Activated B cell treated with CpG ODN at 0.5 μM for 24 hours (primary cell): ENCODE results near the gene YPEL1. TPM values are rescaled to one million over a fixed set of nuclear protein-coding genes. Genes with fewer than 3 reads are reported as not detected.

Experiments
- ATAC-seq: fragments of 200-7000 bp; cut with Tn5 transposase; one replicate; pipeline ENCODE4 v1.10.0; 2021; ENCODE audit warnings: low read depth, mild to moderate bottlenecking, moderate library complexity
- CTCF ChIA-PET: fragments of 350-600 bp; sonication (Branson Sonifier 250); formaldehyde crosslinking; loops from one replicate; lab custom pipeline; 2021; ENCODE audit warnings: antibody characterized with exemption; lab: Charles Lee
- POLR2A ChIA-PET: fragments of 350-600 bp; sonication (Branson Sonifier 250); formaldehyde crosslinking; loops from one replicate; lab custom pipeline; 2021; ENCODE audit warnings: antibody characterized with exemption; lab: Charles Lee
- DNase-seq: peaks from one replicate; pipeline ENCODE4 v3.0.0; 2022
- H3K27ac Mint-ChIP-seq: one replicate; pipeline ENCODE4 v1.8.0; 2020; ENCODE audit warnings: mixed read lengths
- H3K27me3 Mint-ChIP-seq: one replicate; pipeline ENCODE4 v1.8.0; 2021; ENCODE audit warnings: mixed read lengths
- H3K36me3 Mint-ChIP-seq: one replicate; pipeline ENCODE4 v1.8.0; 2021; ENCODE audit warnings: low read depth, mixed read lengths
- H3K4me1 Mint-ChIP-seq: one replicate; pipeline ENCODE4 v1.8.0; 2021; ENCODE audit warnings: mixed read lengths
- H3K4me3 Mint-ChIP-seq: one replicate; pipeline ENCODE4 v1.8.0; 2020; ENCODE audit warnings: mild to moderate bottlenecking, mixed read lengths
- H3K9me3 Mint-ChIP-seq: one replicate; pipeline ENCODE4 v1.8.0; 2020; ENCODE audit warnings: mixed read lengths
- intact Hi-C: fragments of 100-400 bp; cut with micrococcal nuclease; formaldehyde crosslinking; loops from one replicate; pipeline ENCODE4 v1.15.1; 2024
- total RNA-seq: library from RNA; stranded (reverse); gene quantifications from 2 replicates; pipeline ENCODE4 v1.2.3, GENCODE V29; 2022
- TF ChIP-seq, protein P1 (sequence below): fragments of 200-600 bp; IDR thresholded peaks from one replicate; pipeline ENCODE4 v1.8.0; 2022; ENCODE audit warnings: antibody characterized with exemption, mild to moderate bottlenecking

Gene YPEL1
- total RNA-seq, 1 donor from 2014 or later = 4.1 TPM

- Mint-ChIP-seq H3K9me3 (no peaks in the 10 kb centered on the region), H3K27ac (no peak overlapping the region), H3K4me3 (no peak overlapping the region), H3K4me1 (no peaks in the 10 kb centered on the region), H3K27me3 (no peaks in the 10 kb centered on the region), H3K36me3 (peaks cover 71% of the 10 kb centered on the region)
- no peak for DNase-seq
- POLR2A ChIA-PET = no interaction called here
- TF ChIP-seq, protein P1, sequence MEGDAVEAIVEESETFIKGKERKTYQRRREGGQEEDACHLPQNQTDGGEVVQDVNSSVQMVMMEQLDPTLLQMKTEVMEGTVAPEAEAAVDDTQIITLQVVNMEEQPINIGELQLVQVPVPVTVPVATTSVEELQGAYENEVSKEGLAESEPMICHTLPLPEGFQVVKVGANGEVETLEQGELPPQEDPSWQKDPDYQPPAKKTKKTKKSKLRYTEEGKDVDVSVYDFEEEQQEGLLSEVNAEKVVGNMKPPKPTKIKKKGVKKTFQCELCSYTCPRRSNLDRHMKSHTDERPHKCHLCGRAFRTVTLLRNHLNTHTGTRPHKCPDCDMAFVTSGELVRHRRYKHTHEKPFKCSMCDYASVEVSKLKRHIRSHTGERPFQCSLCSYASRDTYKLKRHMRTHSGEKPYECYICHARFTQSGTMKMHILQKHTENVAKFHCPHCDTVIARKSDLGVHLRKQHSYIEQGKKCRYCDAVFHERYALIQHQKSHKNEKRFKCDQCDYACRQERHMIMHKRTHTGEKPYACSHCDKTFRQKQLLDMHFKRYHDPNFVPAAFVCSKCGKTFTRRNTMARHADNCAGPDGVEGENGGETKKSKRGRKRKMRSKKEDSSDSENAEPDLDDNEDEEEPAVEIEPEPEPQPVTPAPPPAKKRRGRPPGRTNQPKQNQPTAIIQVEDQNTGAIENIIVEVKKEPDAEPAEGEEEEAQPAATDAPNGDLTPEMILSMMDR = no peak
- intact Hi-C loops = no loop called here
- CTCF ChIA-PET = no interaction called here
- ATAC-seq = no peak
Observed at GRCh38 chr22:21700822-21701221, 34.8 kb downstream of the YPEL1 start.

- ChIA-PET POLR2A (no interaction called here), CTCF (no interaction called here)
- Mint-ChIP-seq H3K4me3 (no peak overlapping the region), H3K27me3 (no peaks in the 10 kb centered on the region), H3K4me1 (no peaks in the 10 kb centered on the region), H3K27ac (no peak overlapping the region), H3K36me3 (peaks cover 83% of the 10 kb centered on the region), H3K9me3 (no peaks in the 10 kb centered on the region)
- DNase-seq = no peak
- TF ChIP-seq, protein P1 = no peak
- ATAC-seq = no peak
- intact Hi-C loops = no loop called here
Observed at GRCh38 chr22:21699643-21700042, 36.0 kb downstream of the YPEL1 start.

GRCh38 chr22:21698430-21699329, 36.9 kb downstream of the YPEL1 start:
- intact Hi-C loops = no loop called here
- Mint-ChIP-seq H3K4me3 (no peak overlapping the region), H3K9me3 (no peaks in the 10 kb centered on the region), H3K4me1 (no peaks in the 10 kb centered on the region), H3K27me3 (no peaks in the 10 kb centered on the region), H3K36me3 (peaks cover 86% of the 10 kb centered on the region), H3K27ac (no peak overlapping the region)
- ATAC-seq = no peak
- TF ChIP-seq, protein P1 = no peak
- ChIA-PET POLR2A (interaction anchor here (0.7 kb wide), 1 partner anchor 56 kb away, joined by 3 read pairs; no protein-coding TSS in a partner anchor), CTCF (no interaction called here)
- DNase-seq = no peak

DNA sequence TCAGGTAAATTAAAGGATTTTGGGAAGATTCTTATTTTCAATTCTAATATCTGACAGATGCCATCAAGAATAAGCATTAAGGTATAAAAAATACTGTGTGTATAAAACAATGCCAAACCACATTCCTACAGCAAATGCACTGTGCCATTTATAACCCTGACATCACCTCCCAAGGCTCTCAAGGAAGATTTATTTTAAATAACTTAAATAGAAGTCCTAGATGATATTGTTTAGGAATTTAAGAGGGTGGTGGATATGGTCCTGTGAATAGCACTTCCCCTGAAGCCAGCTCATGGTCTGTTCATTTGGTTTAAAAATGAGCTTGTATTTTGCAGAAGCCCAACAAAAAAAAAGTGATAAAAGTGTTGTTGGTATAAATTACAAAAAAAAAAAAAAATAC, 37.7 kb downstream of the YPEL1 start:
- no peaks in the 10 kb centered on the region for H3K27me3 Mint-ChIP-seq
- peaks cover 89% of the 10 kb centered on the region for H3K36me3 Mint-ChIP-seq
- no peaks in the 10 kb centered on the region for H3K4me1 Mint-ChIP-seq
- ChIA-PET POLR2A (interaction anchor here (0.7 kb wide), 1 partner anchor 55 kb away, joined by 3 read pairs; no protein-coding TSS in a partner anchor), CTCF (no interaction called here)
- ATAC-seq (no peak), DNase-seq (no peak)
- intact Hi-C loops = no loop called here
- TF ChIP-seq, protein P1 = no peak
- H3K4me3 Mint-ChIP-seq = no peak overlapping the region
- no peaks in the 10 kb centered on the region for H3K9me3 Mint-ChIP-seq
- no peak overlapping the region for H3K27ac Mint-ChIP-seq

- Mint-ChIP-seq H3K4me3 (no peak overlapping the region), H3K36me3 (peaks cover 86% of the 10 kb centered on the region), H3K4me1 (no peaks in the 10 kb centered on the region), H3K9me3 (no peaks in the 10 kb centered on the region), H3K27me3 (no peaks in the 10 kb centered on the region), H3K27ac (no peak overlapping the region)
- ATAC-seq (no peak), DNase-seq (no peak)
- TF ChIP-seq, protein P1 = no peak
- ChIA-PET CTCF (no interaction called here), POLR2A (no interaction called here)
- intact Hi-C loops = no loop called here
Observed at GRCh38 chr22:21697021-21697771, 38.4 kb downstream of the YPEL1 start.
